HCT116 (cell line): Measurements from ENCODE around the gene HPS5.
A peak's percentile ranks its signal among the peaks of the same experiment; 100 is the strongest.

Experiments used
- CTCF ChIP-seq, 3 experiments: fragments of 200-600 bp in 1 of 3; sonication (generic) in 1 of 3; IDR thresholded peaks in 2 of 3; conservative IDR thresholded peaks in 1 of 3; 2 replicates each; pipeline ENCODE4 v1.5.1; 2012 to 2017; ENCODE audit warnings: low read depth in 2 of 3, low read length in 2 of 3, antibody characterized with exemption in 1 of 3, borderline replicate concordance in 1 of 3, control low read depth in 1 of 3, mild to moderate bottlenecking in 1 of 3, mixed read lengths in 1 of 3, mixed run types in 1 of 3, moderate library complexity in 1 of 3; ENCODE audit not compliant: insufficient read depth in 1 of 3
- POLR2A ChIP-seq: IDR thresholded peaks from 2 replicates; pipeline ENCODE4 v1.7.0; 2011; ENCODE audit warnings: borderline replicate concordance; ENCODE audit not compliant: insufficient read depth, insufficient read length; ENCODE audit errors: extremely low read depth
- POLR2AphosphoS5 ChIP-seq: IDR thresholded peaks from 2 replicates; pipeline ENCODE4 v1.6.1; 2011; ENCODE audit warnings: mild to moderate bottlenecking, low read depth, low read length, moderate library complexity
- SIN3A ChIP-seq: IDR thresholded peaks from 2 replicates; pipeline ENCODE4 v1.6.1; 2012; ENCODE audit warnings: low read depth
- ZNF274 ChIP-seq: fragments of 200-500 bp; sonication (Bioruptor generic); IDR thresholded peaks from 2 replicates; pipeline ENCODE4 v1.6.1; 2014; ENCODE audit warnings: mild to moderate bottlenecking, low read depth, low read length, inconsistent platforms

- TF ChIP-seq ZNF274 (no peak), CTCF (IDR thresholded peaks at IDR 0.05 in 2 of 3, conservative IDR thresholded peaks at IDR 0.05 in 1 of 3; ENCODE audit: borderline replicate concordance in 1 of 3, insufficient read depth in 1 of 3, low read depth in 2 of 3, low read length in 2 of 3) (peak in 2 of 3 experiments; percentile 12 to 32; a peak in 1 of 6 replicates), POLR2A (no peak), POLR2AphosphoS5 (no peak), SIN3A (no peak)
Observed at GRCh38 chr11:18253233-18253632, 68.7 kb downstream of the HPS5 start.
